NCI-H1694 (cell line): ENCODE results near the gene CCDC82.

ENCODE experiments used
- DNase-seq: peaks from one replicate; lab custom pipeline; 2025; lab: John Stamatoyannopoulos, UW

The CCDC82 gene

GRCh38 chr11:96361778-96362177 is 27.9 kb downstream of the CCDC82 start:
- DNase-seq = no peak

- no peak for DNase-seq
Observed at GRCh38 chr11:96358321-96358720, 31.4 kb downstream of the CCDC82 start.

GRCh38 chr11:96357794-96358193 is 31.9 kb downstream of the CCDC82 start:
- no peak for DNase-seq

GRCh38 chr11:96356848-96357247 is 32.9 kb downstream of the CCDC82 start:
- DNase-seq = no peak

GRCh38 chr11:96342961-96343711 is 46.6 kb downstream of the CCDC82 start, which contains the start of gene MAML2:
TSS of gene MAML2 (minus strand) at chr11:96343195. CDS start at chr11:96341895, 1,300 bp downstream.
- DNase-seq = peak; percentile 58

GRCh38 chr11:96342014-96342960 is 47.4 kb downstream of the CCDC82 start:
- no peak for DNase-seq

- no peak for DNase-seq
Observed at GRCh38 chr11:96341211-96342013, 48.3 kb downstream of the CCDC82 start.

- DNase-seq = no peak
Observed at GRCh38 chr11:96340555-96340885, 49.2 kb downstream of the CCDC82 start.

- no peak for DNase-seq
Observed at GRCh38 chr11:96339706-96340554, 49.8 kb downstream of the CCDC82 start.

- DNase-seq = no peak
Observed at GRCh38 chr11:96338910-96339705, 50.6 kb downstream of the CCDC82 start.

GRCh38 chr11:96337541-96338431 is 51.9 kb downstream of the CCDC82 start:
- no peak for DNase-seq

- DNase-seq = no peak
Observed at GRCh38 chr11:96335388-96335787, 54.3 kb downstream of the CCDC82 start.

GRCh38 chr11:96334219-96334618 is 55.5 kb downstream of the CCDC82 start:
- DNase-seq = no peak

GRCh38 chr11:96333191-96333719 is 56.5 kb downstream of the CCDC82 start:
- no peak for DNase-seq

- DNase-seq = no peak
Observed at GRCh38 chr11:96332126-96332771, 57.5 kb downstream of the CCDC82 start.

GRCh38 chr11:96331699-96332116 is 58.0 kb downstream of the CCDC82 start:
- DNase-seq = no peak

- no peak for DNase-seq
Observed at GRCh38 chr11:96330511-96330859, 59.2 kb downstream of the CCDC82 start.

- DNase-seq = no peak
Observed at GRCh38 chr11:96329855-96330510, 59.7 kb downstream of the CCDC82 start.
